ENCODE measurements around the gene RTL1.

The RTL1 gene

GRCh38 chr14:100903672-100904185 lies at the start of gene RTL1:
Gene RTL1 (minus strand): TSS chr14:100903722. CDS start chr14:100884788, 18,934 bp downstream.
- DNase-seq, result no peak

- no peak for DNase-seq
These were observed 46.5 kb upstream of the RTL1 start for GRCh38 chr14:100950024-100950423.

- no peak for DNase-seq
These were observed 40.5 kb upstream of the RTL1 start for GRCh38 chr14:100944052-100944451.

GRCh38 chr14:100930270-100930669 lies 26.7 kb upstream of the RTL1 start:
- DNase-seq, result no peak

GRCh38 chr14:100915560-100915959 lies 12.0 kb upstream of the RTL1 start:
- no peak for DNase-seq

GRCh38 chr14:100914597-100915021 lies 11.1 kb upstream of the RTL1 start:
- DNase-seq, result no peak

GRCh38 chr14:100911665-100912316 lies 8.3 kb upstream of the RTL1 start:
- DNase-seq, result no peak

GRCh38 chr14:100910888-100911664 lies 7.6 kb upstream of the RTL1 start:
- DNase-seq, result no peak

GRCh38 chr14:100909439-100909838 lies 5.9 kb upstream of the RTL1 start:
- no peak for DNase-seq

- no peak for DNase-seq
These were observed 3.7 kb upstream of the RTL1 start for GRCh38 chr14:100907240-100907639.

GRCh38 chr14:100906420-100906819 lies 2.9 kb upstream of the RTL1 start:
- no peak for DNase-seq

- no peak for DNase-seq
These were observed 1.6 kb upstream of the RTL1 start for GRCh38 chr14:100905166-100905565.

GRCh38 chr14:100904307-100905087 lies 975 bp upstream of the RTL1 start:
- no peak for DNase-seq

GRCh38 chr14:100903134-100903468 lies 421 bp downstream of the RTL1 start:
- no peak for DNase-seq

- DNase-seq, result no peak
These were observed 1.0 kb downstream of the RTL1 start for GRCh38 chr14:100902295-100903133.

GRCh38 chr14:100901391-100902183 lies 1.9 kb downstream of the RTL1 start:
- DNase-seq, result no peak

- no peak for DNase-seq
These were observed 2.6 kb downstream of the RTL1 start for GRCh38 chr14:100900837-100901390.

GRCh38 chr14:100899884-100900771 lies 3.4 kb downstream of the RTL1 start:
- DNase-seq, result no peak

- DNase-seq, result no peak
These were observed 4.3 kb downstream of the RTL1 start for GRCh38 chr14:100898935-100899883.
